ENCODE results near the gene ARHGAP1.

DNA sequence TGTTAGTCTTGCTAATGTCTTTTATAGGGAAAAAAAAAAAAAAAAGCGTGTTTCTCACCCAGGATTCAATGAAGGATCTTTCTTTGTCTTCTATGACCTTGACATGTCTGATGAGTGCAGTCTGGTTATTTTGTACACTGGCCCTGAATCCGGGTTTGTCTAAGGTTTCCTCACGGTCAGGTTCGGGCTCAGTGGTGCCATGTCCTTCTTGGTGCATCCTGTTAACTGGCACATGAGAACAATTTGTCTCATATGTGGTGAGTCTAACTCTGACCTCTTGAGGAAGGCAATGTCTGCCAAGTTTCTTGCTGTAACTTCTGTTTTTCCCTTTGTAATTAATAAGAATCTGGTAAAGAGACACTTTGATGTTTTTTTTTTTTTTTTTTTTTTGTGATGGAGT is 31.1 kb upstream of the ARHGAP1 start:
- no peak for TF ChIP-seq CTCF (IDR thresholded peaks at IDR 0.05)
- TF ChIP-seq REST (IDR thresholded peaks at IDR 0.05; ENCODE audit: insufficient read depth in 1 of 2, low read depth in 2 of 2, low read length in 1 of 2), result no peak
- no peak for TF ChIP-seq POLR2AphosphoS5 (IDR thresholded peaks at IDR 0.05; ENCODE audit: low read depth, low read length)
- no peak for TF ChIP-seq TCF7L2 (IDR thresholded peaks at IDR 0.05; ENCODE audit: low read depth, low read length)
- TF ChIP-seq SIN3A (IDR thresholded peaks at IDR 0.05; ENCODE audit: borderline replicate concordance, insufficient read depth, low read depth, low read length), result no peak

Measured in Panc1 (cell line).